Tibial artery (tissue), 4 donors: ENCODE data around the gene CDC123.
"Not testable (repeated sequence)": the region's sequence is repeated elsewhere in the genome, so short reads cannot be mapped to it uniquely, and the experiment has no call there.

ENCODE experiments used
- DNase-seq, 2 donors: peaks; one replicate each; pipeline ENCODE4 v3.0.0-alpha.2; 2019
- H3K27ac ChIP-seq, 2 donors: fragments of 200-600 bp; sonication (generic) in 1 of 2; 1 replicate in 1 of 2; 2 replicates in 1 of 2; pipeline ENCODE4 v1.5.1; 2018 to 2019; ENCODE audit warnings: mild to moderate bottlenecking in 1 of 2
- H3K27me3 ChIP-seq, 2 donors: fragments of 200-600 bp; sonication (generic) in 1 of 2; one replicate each; pipeline versions ENCODE4 v1.5.1 to v1.6.0; 2016 to 2019
- H3K36me3 ChIP-seq, 3 donors: fragments of 200-600 bp; sonication (generic) in 2 of 3; one replicate each; pipeline ENCODE4 v1.5.1; 2016 to 2019; ENCODE audit warnings: mild to moderate bottlenecking in 2 of 3
- H3K4me1 ChIP-seq, 4 donors: fragments of 200-600 bp; sonication (generic) in 2 of 4; 1 replicate in 3 of 4; 2 replicates in 1 of 4; pipeline ENCODE4 v1.5.1; 2016 to 2019
- H3K4me3 ChIP-seq, 2 donors: fragments of 200-600 bp; sonication (generic) in 1 of 2; 1 replicate in 1 of 2; 2 replicates in 1 of 2; pipeline ENCODE4 v1.5.1; 2018 to 2019; ENCODE audit warnings: mild to moderate bottlenecking in 2 of 2
- H3K9me3 ChIP-seq, 3 donors: fragments of 200-600 bp; sonication (generic) in 1 of 3; one replicate each; pipeline ENCODE4 v1.5.1; 2016 to 2019
- intact Hi-C: fragments of 100-400 bp; cut with DNase I; formaldehyde crosslinking; loops from one replicate; pipeline ENCODE4 v1.15.0; 2023; ENCODE audit warnings: low total_unique reads
- TF ChIP-seq, protein P1 (sequence below), 2 experiments: fragments of 200-600 bp in 1 of 2; fragments of 450-650 bp in 1 of 2; IDR thresholded peaks; one replicate each; pipeline ENCODE4 v1.5.1; 2017 to 2019; ENCODE audit warnings: antibody characterized with exemption in 2 of 2, mild to moderate bottlenecking in 1 of 2, moderate library complexity in 1 of 2

The CDC123 gene

DNA sequence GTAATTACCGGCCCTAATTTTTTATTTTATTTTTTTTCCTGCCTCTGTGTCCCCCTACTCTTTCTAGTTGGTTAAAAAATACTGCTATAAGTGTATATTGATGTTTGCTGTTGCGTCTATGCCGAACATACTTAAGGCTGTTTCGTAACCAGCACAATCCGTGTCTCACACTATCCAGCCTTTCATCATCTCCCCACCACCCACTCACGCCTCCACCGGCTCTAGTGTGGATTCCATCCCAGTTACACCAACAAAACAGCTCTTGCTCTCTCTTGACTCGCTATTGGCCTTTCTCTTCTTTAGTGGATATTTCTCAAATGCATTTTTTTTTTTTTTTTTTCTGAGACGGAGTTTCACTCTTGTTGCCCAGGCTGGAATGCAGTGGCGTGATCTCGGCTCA, 83.3 kb downstream of the CDC123 start:
- no peaks in the 10 kb centered on the region for H3K27me3 ChIP-seq
- TF ChIP-seq, protein P1, sequence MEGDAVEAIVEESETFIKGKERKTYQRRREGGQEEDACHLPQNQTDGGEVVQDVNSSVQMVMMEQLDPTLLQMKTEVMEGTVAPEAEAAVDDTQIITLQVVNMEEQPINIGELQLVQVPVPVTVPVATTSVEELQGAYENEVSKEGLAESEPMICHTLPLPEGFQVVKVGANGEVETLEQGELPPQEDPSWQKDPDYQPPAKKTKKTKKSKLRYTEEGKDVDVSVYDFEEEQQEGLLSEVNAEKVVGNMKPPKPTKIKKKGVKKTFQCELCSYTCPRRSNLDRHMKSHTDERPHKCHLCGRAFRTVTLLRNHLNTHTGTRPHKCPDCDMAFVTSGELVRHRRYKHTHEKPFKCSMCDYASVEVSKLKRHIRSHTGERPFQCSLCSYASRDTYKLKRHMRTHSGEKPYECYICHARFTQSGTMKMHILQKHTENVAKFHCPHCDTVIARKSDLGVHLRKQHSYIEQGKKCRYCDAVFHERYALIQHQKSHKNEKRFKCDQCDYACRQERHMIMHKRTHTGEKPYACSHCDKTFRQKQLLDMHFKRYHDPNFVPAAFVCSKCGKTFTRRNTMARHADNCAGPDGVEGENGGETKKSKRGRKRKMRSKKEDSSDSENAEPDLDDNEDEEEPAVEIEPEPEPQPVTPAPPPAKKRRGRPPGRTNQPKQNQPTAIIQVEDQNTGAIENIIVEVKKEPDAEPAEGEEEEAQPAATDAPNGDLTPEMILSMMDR (IDR thresholded peaks at IDR 0.05), result no peak
- H3K36me3 ChIP-seq, result no peaks in the 10 kb centered on the region
- no peak overlapping the region for H3K27ac ChIP-seq
- H3K4me1 ChIP-seq, result no peaks in the 10 kb centered on the region
- intact Hi-C loops, result no loop called here
- DNase-seq, result no peak
- no peak overlapping the region for H3K4me3 ChIP-seq
- no peaks in the 10 kb centered on the region for H3K9me3 ChIP-seq

DNA sequence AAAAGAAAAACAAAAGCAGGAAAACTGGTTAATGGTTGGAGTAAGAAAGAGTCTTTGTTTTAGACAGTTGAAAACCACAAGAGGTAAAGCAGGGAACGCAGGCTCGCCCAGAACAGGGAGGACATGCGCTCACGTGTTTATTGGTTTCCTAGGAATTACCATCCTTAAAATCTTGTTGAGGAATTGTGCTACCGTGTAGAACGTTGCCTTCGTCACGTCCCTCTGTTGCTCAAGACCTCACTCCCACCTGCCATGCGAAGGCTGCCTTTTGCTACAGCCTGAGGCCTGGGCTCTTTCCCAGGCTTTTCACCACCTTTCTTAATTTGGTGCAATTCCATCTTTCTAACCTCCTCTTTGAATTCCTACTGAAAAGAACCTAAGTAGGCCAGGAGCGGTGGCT, 91.8 kb downstream of the CDC123 start:
- H3K4me1 ChIP-seq, result no peaks in the 10 kb centered on the region
- no peaks in the 10 kb centered on the region for H3K9me3 ChIP-seq
- H3K27ac ChIP-seq, result no peak overlapping the region
- no peak overlapping the region for H3K4me3 ChIP-seq
- H3K36me3 ChIP-seq, result no peaks in the 10 kb centered on the region
- TF ChIP-seq, protein P1 (IDR thresholded peaks at IDR 0.05), result no peak
- DNase-seq, result no peak
- no peaks in the 10 kb centered on the region for H3K27me3 ChIP-seq
- intact Hi-C loops, result no loop called here

DNA sequence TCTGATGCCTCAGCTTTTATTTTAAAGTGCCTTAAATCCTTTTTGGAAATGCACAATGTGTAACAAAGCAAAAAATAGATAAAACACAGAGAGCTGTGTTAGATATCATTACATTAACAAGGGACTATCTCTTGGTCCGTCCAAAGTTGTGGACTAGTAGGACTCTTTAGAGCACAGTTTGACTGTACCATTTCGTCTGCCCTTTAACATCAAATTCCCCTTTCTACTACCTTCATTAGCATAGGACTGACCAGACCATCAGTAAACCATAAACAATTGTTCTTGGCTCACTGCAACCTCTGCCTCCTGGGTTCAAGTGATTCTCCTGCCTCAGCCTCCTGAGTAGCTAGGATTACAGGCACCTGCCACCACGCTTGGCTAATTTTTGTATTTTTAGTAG, 101.8 kb downstream of the CDC123 start:
- intact Hi-C loops, H3K9me3 ChIP-seq, DNase-seq, H3K27me3 ChIP-seq, H3K4me3 ChIP-seq, H3K27ac ChIP-seq, H3K36me3 ChIP-seq, H3K4me1 ChIP-seq: not testable (repeated sequence)

DNA sequence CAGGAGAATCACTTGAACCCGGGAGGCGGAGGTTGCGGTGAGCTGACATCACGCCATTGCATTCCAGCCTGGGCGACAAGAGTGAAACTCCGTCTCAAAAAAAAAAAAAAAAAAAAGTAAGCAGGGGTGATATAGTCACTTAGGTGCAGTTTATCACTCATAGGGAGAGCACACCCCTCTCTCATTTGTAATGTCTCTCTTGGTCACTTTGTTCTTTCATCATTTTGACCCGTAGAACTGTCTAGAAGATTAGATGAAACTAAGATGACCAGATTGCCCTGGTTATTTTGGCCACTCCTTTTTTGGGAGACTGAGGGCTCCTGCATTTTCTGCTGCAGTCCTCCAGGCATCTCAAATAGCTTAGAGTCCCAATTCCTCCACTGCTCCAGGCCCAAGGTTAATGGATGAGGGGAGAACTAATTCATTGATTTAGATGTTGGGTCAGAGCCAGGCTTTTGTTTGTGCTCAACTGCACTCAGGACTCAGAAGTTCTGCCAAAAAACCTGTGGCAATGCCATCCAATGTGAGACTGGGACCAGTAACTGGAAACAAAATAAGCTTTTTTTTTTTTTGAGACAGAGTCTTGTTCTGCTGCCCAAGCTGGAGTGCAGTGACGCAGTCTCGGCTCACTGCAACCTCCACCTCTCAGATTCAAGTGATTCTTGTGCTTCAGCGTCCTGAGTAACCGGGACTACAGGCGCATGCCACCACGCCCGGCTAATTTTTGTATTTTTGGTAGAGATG, 103.4 kb downstream of the CDC123 start:
- no peak overlapping the region for H3K4me3 ChIP-seq
- no peak for DNase-seq
- H3K27me3 ChIP-seq, result no peaks in the 10 kb centered on the region
- intact Hi-C loops, result no loop called here
- H3K27ac ChIP-seq, result no peak overlapping the region
- TF ChIP-seq, protein P1 (IDR thresholded peaks at IDR 0.05), result no peak
- no peaks in the 10 kb centered on the region for H3K9me3 ChIP-seq
- no peaks in the 10 kb centered on the region for H3K4me1 ChIP-seq
- no peaks in the 10 kb centered on the region for H3K36me3 ChIP-seq
